H9 (cell line): ENCODE results near the gene ITGA11. TPM values are rescaled to one million over a fixed set of nuclear protein-coding genes. Genes with fewer than 3 reads are reported as not detected.
A peak's percentile ranks its signal among the peaks of the same experiment; 100 is the strongest.

Experiments
- DNase-seq: peaks from one replicate; pipeline ENCODE4 v3.0.0-alpha.2; 2017
- H2AFZ ChIP-seq: one replicate; pipeline ENCODE4 v1.6.1; 2013; ENCODE audit warnings: mild to moderate bottlenecking, low read length, control low read depth, moderate library complexity
- H2AK5ac ChIP-seq: 2 replicates; pipeline ENCODE4 v1.6.1; 2013; ENCODE audit warnings: low read length, control low read depth, mixed read lengths; ENCODE audit not compliant: insufficient read length
- H2BK120ac ChIP-seq: one replicate; pipeline ENCODE4 v1.6.1; 2013; ENCODE audit warnings: low read depth, mild to moderate bottlenecking, low read length, control low read depth, inconsistent platforms; ENCODE audit not compliant: poor library complexity, severe bottlenecking
- H2BK12ac ChIP-seq: 2 replicates; pipeline ENCODE4 v1.6.1; 2013; ENCODE audit warnings: low read length, control low read depth, mixed read lengths, low read depth; ENCODE audit not compliant: insufficient read length
- H2BK15ac ChIP-seq: 2 replicates; pipeline ENCODE4 v1.6.1; 2013; ENCODE audit warnings: low read depth, low read length, control low read depth
- H2BK20ac ChIP-seq: one replicate; pipeline ENCODE4 v1.6.1; 2013; ENCODE audit warnings: low read depth, mild to moderate bottlenecking, low read length, control low read depth, inconsistent platforms; ENCODE audit not compliant: poor library complexity, severe bottlenecking
- H2BK5ac ChIP-seq: 2 replicates; pipeline ENCODE4 v1.6.1; 2013; ENCODE audit warnings: low read length, control low read depth, mixed read lengths; ENCODE audit not compliant: insufficient read length
- H3K14ac ChIP-seq: 2 replicates; pipeline ENCODE4 v1.6.1; 2013; ENCODE audit warnings: low read length, control low read depth; ENCODE audit not compliant: insufficient read depth
- H3K18ac ChIP-seq: 2 replicates; pipeline ENCODE4 v1.6.1; 2013; ENCODE audit warnings: low read depth, mild to moderate bottlenecking, mixed read lengths, low read length, control low read depth; ENCODE audit not compliant: insufficient read length
- H3K23ac ChIP-seq: 2 replicates; pipeline ENCODE4 v1.6.1; 2013; ENCODE audit warnings: low read length, control low read depth, mixed read lengths, low read depth; ENCODE audit not compliant: insufficient read length
- H3K23me2 ChIP-seq: 2 replicates; pipeline ENCODE4 v1.6.1; 2013; ENCODE audit warnings: low read depth, mild to moderate bottlenecking, mixed read lengths, low read length, control low read depth; ENCODE audit not compliant: insufficient read length, poor library complexity, severe bottlenecking
- H3K27ac ChIP-seq: 2 replicates; pipeline ENCODE4 v1.5.1; 2013; ENCODE audit warnings: low read length, control low read depth, mixed read lengths, low read depth; ENCODE audit not compliant: insufficient read length
- H3K27me3 ChIP-seq: 2 replicates; pipeline ENCODE4 v1.6.1; 2013; ENCODE audit warnings: low read length, control low read depth, inconsistent platforms; ENCODE audit not compliant: insufficient read depth
- H3K4ac ChIP-seq: 2 replicates; pipeline ENCODE4 v1.6.1; 2013; ENCODE audit warnings: low read depth, mild to moderate bottlenecking, control low read depth, inconsistent platforms, low read length, moderate library complexity
- H3K4me1 ChIP-seq: 2 replicates; pipeline ENCODE4 v1.6.1; 2013; ENCODE audit warnings: low read length, control low read depth, inconsistent platforms; ENCODE audit not compliant: insufficient read depth
- H3K4me2 ChIP-seq: 2 replicates; pipeline ENCODE4 v1.6.1; 2013; ENCODE audit warnings: low read length, control low read depth, mixed read lengths; ENCODE audit not compliant: insufficient read length, insufficient read depth
- H3K56ac ChIP-seq: 2 replicates; pipeline ENCODE4 v1.6.1; 2013; ENCODE audit warnings: low read depth, mild to moderate bottlenecking, mixed read lengths, low read length, control low read depth; ENCODE audit not compliant: insufficient read length
- H3K79me1 ChIP-seq: 2 replicates; pipeline ENCODE4 v1.6.1; 2013; ENCODE audit warnings: low read depth, mild to moderate bottlenecking, moderate library complexity, low read length, control low read depth, inconsistent platforms; ENCODE audit not compliant: insufficient read depth, poor library complexity, severe bottlenecking
- H3K79me2 ChIP-seq: 2 replicates; pipeline ENCODE4 v1.6.1; 2013; ENCODE audit warnings: low read length, control low read depth, inconsistent platforms; ENCODE audit not compliant: insufficient read depth
- H3K9ac ChIP-seq: 2 replicates; pipeline ENCODE4 v1.6.1; 2013; ENCODE audit warnings: low read length, control low read depth, mixed read lengths; ENCODE audit not compliant: insufficient read length; ENCODE audit errors: extremely low read depth
- H3K9me3 ChIP-seq: one replicate; pipeline ENCODE4 v1.6.1; 2013; ENCODE audit warnings: low read depth, low read length, inconsistent platforms; ENCODE audit not compliant: control insufficient read depth
- H3T11ph ChIP-seq: one replicate; pipeline ENCODE4 v1.6.1; 2013; ENCODE audit warnings: mild to moderate bottlenecking, low read length, control low read depth, inconsistent platforms
- H4K20me1 ChIP-seq: one replicate; pipeline ENCODE4 v1.6.1; 2013; ENCODE audit not compliant: control insufficient read depth, insufficient read length, insufficient read depth
- H4K5ac ChIP-seq: 2 replicates; pipeline ENCODE4 v1.6.1; 2013; ENCODE audit warnings: low read depth, mild to moderate bottlenecking, mixed read lengths, low read length, control low read depth; ENCODE audit not compliant: insufficient read length
- H4K8ac ChIP-seq: replicated peaks from 2 replicates; pipeline ENCODE4 v1.6.1; 2013; ENCODE audit warnings: low read length, control low read depth, mixed read lengths, low read depth; ENCODE audit not compliant: insufficient read length
- H4K91ac ChIP-seq: 2 replicates; pipeline ENCODE4 v1.6.1; 2013; ENCODE audit warnings: low read depth, mild to moderate bottlenecking, moderate library complexity, mixed read lengths, low read length, control low read depth; ENCODE audit not compliant: insufficient read length
- H3K27ac Mint-ChIP-seq, 3 experiments: 2 replicates in 2 of 3; 3 replicates in 1 of 3; pipeline ENCODE4 v1.8.0; 2020 to 2021; ENCODE audit warnings: mixed read lengths in 3 of 3, mild to moderate bottlenecking in 1 of 3, moderate library complexity in 1 of 3
- H3K27me3 Mint-ChIP-seq: 2 replicates; pipeline ENCODE4 v1.8.0; 2021; ENCODE audit warnings: low read depth, mild to moderate bottlenecking, moderate library complexity, mixed read lengths
- H3K36me3 Mint-ChIP-seq, 3 experiments: 2 replicates in 2 of 3; 3 replicates in 1 of 3; pipeline ENCODE4 v1.8.0; 2020 to 2021; ENCODE audit warnings: low read depth in 3 of 3, mixed read lengths in 3 of 3; ENCODE audit not compliant: insufficient read depth in 1 of 3
- H3K4me1 Mint-ChIP-seq, 2 experiments: 2 replicates each; pipeline ENCODE4 v1.8.0; 2020; ENCODE audit warnings: mixed read lengths in 2 of 2
- H3K4me3 Mint-ChIP-seq, 2 experiments: 2 replicates in 1 of 2; 3 replicates in 1 of 2; pipeline ENCODE4 v1.8.0; 2020 to 2021; ENCODE audit warnings: mild to moderate bottlenecking in 2 of 2, mixed read lengths in 2 of 2, moderate library complexity in 1 of 2
- H3K9me3 Mint-ChIP-seq, 2 experiments: 2 replicates in 1 of 2; 3 replicates in 1 of 2; pipeline ENCODE4 v1.8.0; 2020; ENCODE audit warnings: mild to moderate bottlenecking in 2 of 2, mixed read lengths in 2 of 2, moderate library complexity in 1 of 2
- WGBS: extraction: QIAGEN DNeasy Blood & Tissue Kit; methylation state at CpG from one replicate; pipeline ENCODE4 v1.1.7; 2013; ENCODE audit warnings: missing lambda C conversion rate, low lambda C conversion rate, mixed read lengths; ENCODE audit not compliant: insufficient read length; ENCODE audit errors: extremely low coverage; 5-methylcytosine and 5-hydroxymethylcytosine counted together
- total RNA-seq: library from RNA; stranded (reverse); gene quantifications from 2 replicates; pipeline ENCODE4 v1.2.1, GENCODE V29; 2021
- TF ChIP-seq, protein P1 (sequence below): fragments of 200-600 bp; sonication (generic); conservative IDR thresholded peaks from 3 replicates; pipeline ENCODE4 v1.8.0; 2021; ENCODE audit warnings: antibody characterized with exemption, mild to moderate bottlenecking

ITGA11 gene
- total RNA-seq, 1 experiment from 2014 or later, result 0.07 TPM

DNA sequence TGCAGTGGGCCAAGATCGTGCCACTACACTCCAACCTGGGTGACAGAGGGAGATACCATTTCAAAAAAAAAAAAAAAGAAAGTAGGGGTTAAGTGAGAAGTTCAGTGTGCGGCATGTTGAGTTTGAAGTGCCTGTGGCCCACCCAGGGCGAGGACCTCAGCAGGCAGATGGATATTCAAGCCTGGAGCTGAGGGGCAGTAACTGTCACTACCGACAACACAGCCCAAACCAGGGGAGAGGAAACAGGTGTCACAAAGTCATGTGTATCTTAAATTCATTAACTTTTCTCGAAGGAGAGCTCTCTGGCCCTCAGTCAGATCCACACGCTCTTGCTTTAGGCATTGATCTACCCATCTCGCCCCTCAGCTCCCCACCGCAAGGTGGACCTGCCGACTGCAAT, 109.2 kb downstream of the ITGA11 start:
- Histone ChIP-seq H3K79me1 (no peaks in the 10 kb centered on the region), H3K4ac (no peak overlapping the region), H3K14ac (no peak overlapping the region), H4K20me1 (no peaks in the 10 kb centered on the region), H3K79me2 (no peaks in the 10 kb centered on the region), H2BK15ac (no peak overlapping the region), H3K4me1 (no peaks in the 10 kb centered on the region), H2BK5ac (no peak overlapping the region), H2BK20ac (no peak overlapping the region), H3K56ac (no peak overlapping the region), H4K8ac (no peak overlapping the region), H2BK12ac (no peak overlapping the region), H2AK5ac (no peak overlapping the region), H3K27me3 (no peaks in the 10 kb centered on the region), H4K5ac (no peak overlapping the region), H3K18ac (no peak overlapping the region), H3T11ph (no peak overlapping the region), H3K27ac (no peak overlapping the region), H3K23me2 (no peaks in the 10 kb centered on the region), H2BK120ac (no peak overlapping the region), H3K9me3 (no peaks in the 10 kb centered on the region), H3K9ac (no peak overlapping the region), H3K23ac (no peak overlapping the region), H4K91ac (no peak overlapping the region), H2AFZ (no peak overlapping the region), H3K4me2 (no peak overlapping the region)
- H3K27ac Mint-ChIP-seq, result peak overlapping the region in 1 of 3 experiments; percentile 46; a peak in 1 of 7 replicates
- no peak overlapping the region for H3K4me3 Mint-ChIP-seq
- peaks cover 16 to 22% of the 10 kb centered on the region in 2 experiments for H3K4me1 Mint-ChIP-seq
- WGBS, result no CpG with 5 or more reads among the region's 9 CpGs
- H3K9me3 Mint-ChIP-seq, result no peaks in the 10 kb centered on the region
- DNase-seq, result no peak
- H3K36me3 Mint-ChIP-seq, result no peaks in the 10 kb centered on the region; a peak in 1 of 7 replicates
- TF ChIP-seq, protein P1, sequence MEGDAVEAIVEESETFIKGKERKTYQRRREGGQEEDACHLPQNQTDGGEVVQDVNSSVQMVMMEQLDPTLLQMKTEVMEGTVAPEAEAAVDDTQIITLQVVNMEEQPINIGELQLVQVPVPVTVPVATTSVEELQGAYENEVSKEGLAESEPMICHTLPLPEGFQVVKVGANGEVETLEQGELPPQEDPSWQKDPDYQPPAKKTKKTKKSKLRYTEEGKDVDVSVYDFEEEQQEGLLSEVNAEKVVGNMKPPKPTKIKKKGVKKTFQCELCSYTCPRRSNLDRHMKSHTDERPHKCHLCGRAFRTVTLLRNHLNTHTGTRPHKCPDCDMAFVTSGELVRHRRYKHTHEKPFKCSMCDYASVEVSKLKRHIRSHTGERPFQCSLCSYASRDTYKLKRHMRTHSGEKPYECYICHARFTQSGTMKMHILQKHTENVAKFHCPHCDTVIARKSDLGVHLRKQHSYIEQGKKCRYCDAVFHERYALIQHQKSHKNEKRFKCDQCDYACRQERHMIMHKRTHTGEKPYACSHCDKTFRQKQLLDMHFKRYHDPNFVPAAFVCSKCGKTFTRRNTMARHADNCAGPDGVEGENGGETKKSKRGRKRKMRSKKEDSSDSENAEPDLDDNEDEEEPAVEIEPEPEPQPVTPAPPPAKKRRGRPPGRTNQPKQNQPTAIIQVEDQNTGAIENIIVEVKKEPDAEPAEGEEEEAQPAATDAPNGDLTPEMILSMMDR, result no peak
- peaks cover 14% of the 10 kb centered on the region for H3K27me3 Mint-ChIP-seq
